HepG2 (cell line): ENCODE data around the gene GRAMD1A. TPM values are rescaled to one million over a fixed set of nuclear protein-coding genes. Genes with fewer than 3 reads are reported as not detected.
A peak's percentile ranks its signal among the peaks of the same experiment; 100 is the strongest.

Experiments
- ATM ChIP-seq: fragments of 450-650 bp; IDR thresholded peaks from 2 replicates; pipeline ENCODE4 v1.7.1; 2017; ENCODE audit warnings: mild to moderate bottlenecking, borderline replicate concordance
- BCL3 ChIP-seq: sonication (generic); formaldehyde crosslinking; IDR thresholded peaks from 2 replicates; pipeline ENCODE4 v1.5.1; 2020; ENCODE audit warnings: mild to moderate bottlenecking, missing genetic modification reagents, moderate library complexity
- FUBP1 ChIP-seq: sonication (generic); formaldehyde crosslinking; IDR thresholded peaks from 2 replicates; pipeline ENCODE4 v1.5.1; 2020; ENCODE audit warnings: missing genetic modification reagents, mild to moderate bottlenecking, borderline replicate concordance
- HOXA3 ChIP-seq: sonication (generic); formaldehyde crosslinking; IDR thresholded peaks from 2 replicates; pipeline ENCODE4 v1.5.0; 2020; ENCODE audit warnings: missing genetic modification reagents
- NR2F6 ChIP-seq, 2 experiments: IDR thresholded peaks; 2 replicates each; pipeline ENCODE4 v1.6.1; 2016; ENCODE audit warnings: antibody characterized with exemption in 1 of 2, mild to moderate bottlenecking in 1 of 2
- POLR2A ChIP-seq, 2 experiments: IDR thresholded peaks; 2 replicates each; pipeline ENCODE4 v1.6.1; 2011; ENCODE audit warnings: low read depth in 2 of 2, low read length in 2 of 2, mild to moderate bottlenecking in 1 of 2, moderate library complexity in 1 of 2; ENCODE audit not compliant: insufficient read depth in 1 of 2
- RXRA ChIP-seq: sonication (generic); formaldehyde crosslinking; IDR thresholded peaks from 2 replicates; pipeline ENCODE4 v1.5.1; 2020; ENCODE audit warnings: missing genetic modification reagents
- ZBTB7B ChIP-seq: sonication (generic); formaldehyde crosslinking; IDR thresholded peaks from 2 replicates; pipeline ENCODE4 v1.4.0; 2020; ENCODE audit warnings: missing genetic modification reagents
- ZFX ChIP-seq: sonication (generic); formaldehyde crosslinking; IDR thresholded peaks from 2 replicates; pipeline ENCODE4 v1.4.0; 2020; ENCODE audit warnings: mild to moderate bottlenecking, low read depth, missing genetic modification reagents, moderate library complexity
- ZNF431 ChIP-seq: sonication (generic); formaldehyde crosslinking; IDR thresholded peaks from 2 replicates; pipeline ENCODE4 v1.9.0; 2022; ENCODE audit warnings: missing genetic modification reagents, low read depth, mild to moderate bottlenecking, borderline replicate concordance
- ZNF503 ChIP-seq: sonication (generic); formaldehyde crosslinking; IDR thresholded peaks from 2 replicates; pipeline ENCODE4 v1.4.0; 2020; ENCODE audit warnings: missing genetic modification reagents
- ZNF609 ChIP-seq: sonication (generic); formaldehyde crosslinking; IDR thresholded peaks from 2 replicates; pipeline ENCODE4 v1.4.0; 2020; ENCODE audit warnings: mild to moderate bottlenecking, missing genetic modification reagents, borderline replicate concordance
- ZNF710 ChIP-seq: sonication (generic); formaldehyde crosslinking; IDR thresholded peaks from 2 replicates; pipeline ENCODE4 v1.5.0; 2020; ENCODE audit warnings: mild to moderate bottlenecking, missing genetic modification reagents, borderline replicate concordance
- ZNF724P ChIP-seq: sonication (generic); formaldehyde crosslinking; IDR thresholded peaks from 2 replicates; pipeline ENCODE4 v1.8.0; 2022; ENCODE audit warnings: missing genetic modification reagents, borderline replicate concordance
- ZNF788 ChIP-seq: sonication (generic); formaldehyde crosslinking; IDR thresholded peaks from 2 replicates; pipeline ENCODE4 v1.5.0; 2020; ENCODE audit warnings: mild to moderate bottlenecking, missing genetic modification reagents, borderline replicate concordance
- polyA plus RNA-seq, 8 experiments: library from polyadenylated mRNA; depleted of rRNA in 3 of 8; stranded (reverse) in 7 of 8; unstranded in 1 of 8; fragments of >200 nt; fragmentation: Illumina TruSeq in 4 of 8; extraction: Trizol in 4 of 8; gene quantifications; 2 replicates each; pipeline versions ENCODE4 v1.2.1 to v1.2.3, GENCODE V29; 2011 to 2016; ENCODE audit warnings: low read depth in 4 of 8, missing spikeins in 1 of 8, mixed read lengths in 1 of 8; ENCODE audit not compliant: insufficient read depth in 1 of 8
- total RNA-seq, 5 experiments: library from RNA; depleted of rRNA; stranded (reverse); fragments of >200 nt; fragmentation: Illumina TruSeq; extraction: Trizol; gene quantifications; 2 replicates each; pipeline ENCODE4 v1.2.3, GENCODE V29; 2016; ENCODE audit warnings: low read depth in 1 of 5

GRAMD1A gene
- total and polyA plus RNA-seq, 2 of the 13 experiments (the other 11 are each of a cell fraction or from before 2014, with no cell fraction given), result 14.7 to 181 TPM

GRCh38 chr19:35013041-35013819, 13.1 kb downstream of the GRAMD1A start (continued):
- TF ChIP-seq FUBP1 (CRISPR knock-in tag) (no peak), POLR2A (IDR thresholded peaks at IDR 0.05; ENCODE audit: insufficient read depth in 1 of 2, low read depth in 2 of 2, low read length in 2 of 2) (peak in 1 of 2 experiments; percentile 55; a peak in 2 of 4 replicates), NR2F6 (IDR thresholded peaks at IDR 0.05) (no peak), NR2F6 (CRISPR knock-in tag; IDR thresholded peaks at IDR 0.05) (0 out of 2 replicates have a peak, but pooled peaks have one; percentile 11), ATM (no peak), ZFX (CRISPR knock-in tag) (peak; percentile 22; the same call in 1 of the 2 replicates), ZNF724P (CRISPR knock-in tag) (no peak), RXRA (peak; percentile 57; the same call in 1 of the 2 replicates), BCL3 (CRISPR knock-in tag) (0 out of 2 replicates have a peak, but pooled peaks have one; percentile 65), ZBTB7B (CRISPR knock-in tag) (no peak), HOXA3 (peak; percentile 53; the same call in 1 of the 2 replicates), ZNF609 (CRISPR knock-in tag) (0 out of 2 replicates have a peak, but pooled peaks have one; percentile 23), ZNF503 (CRISPR knock-in tag) (0 out of 2 replicates have a peak, but pooled peaks have one; percentile 38), ZNF710 (CRISPR knock-in tag) (peak; percentile 42; the same call in 1 of the 2 replicates), ZNF431 (0 out of 2 replicates have a peak, but pooled peaks have one; percentile 24), ZNF788 (CRISPR knock-in tag) (0 out of 2 replicates have a peak, but pooled peaks have one; percentile 26)
